Mucosa of gallbladder (tissue), 1 donor: ENCODE results near the gene PBX1. TPM values are rescaled to one million over a fixed set of nuclear protein-coding genes. Genes with fewer than 3 reads are reported as not detected.

Experiments used
- DNase-seq: peaks from one replicate; pipeline ENCODE4 v3.0.0-alpha.2; 2020; ENCODE audit warnings: low spot score
- total RNA-seq: library from RNA; stranded (reverse); gene quantifications from one replicate; pipeline ENCODE4 v1.2.1, GENCODE V29; 2021
- donor health status: DM: no; HTN: no; CAD: no.

The PBX1 gene
- total RNA-seq, 1 donor from 2014 or later, result 175 TPM

GRCh38 chr1:164863056-164863455 is 304.1 kb downstream of the PBX1 start:
- no peak for DNase-seq

GRCh38 chr1:164864161-164864560 is 305.2 kb downstream of the PBX1 start:
- DNase-seq, result no peak

GRCh38 chr1:164865385-164865784 is 306.4 kb downstream of the PBX1 start:
- DNase-seq, result no peak

- peak; percentile 11 for DNase-seq
Measured at GRCh38 chr1:164867590-164867989, 308.6 kb downstream of the PBX1 start.

GRCh38 chr1:164868990-164869389 is 310.0 kb downstream of the PBX1 start:
- no peak for DNase-seq

GRCh38 chr1:164875518-164875917 is 316.5 kb downstream of the PBX1 start:
- DNase-seq, result no peak

- DNase-seq, result peak; percentile 16
Measured at GRCh38 chr1:164876398-164877116, 317.6 kb downstream of the PBX1 start.

GRCh38 chr1:164880199-164880598 is 321.2 kb downstream of the PBX1 start:
- DNase-seq, result no peak

GRCh38 chr1:164880644-164881043 is 321.7 kb downstream of the PBX1 start:
- no peak for DNase-seq

- DNase-seq, result no peak
Measured at GRCh38 chr1:164885311-164885710, 326.3 kb downstream of the PBX1 start.

- DNase-seq, result no peak
Measured at GRCh38 chr1:164886101-164886500, 327.1 kb downstream of the PBX1 start.

- no peak for DNase-seq
Measured at GRCh38 chr1:164891615-164892014, 332.6 kb downstream of the PBX1 start.

GRCh38 chr1:164895026-164895912 is 336.3 kb downstream of the PBX1 start:
- no peak for DNase-seq

- DNase-seq, result no peak
Measured at GRCh38 chr1:164901031-164901430, 342.0 kb downstream of the PBX1 start.
